ENCODE results near the gene KRT15. TPM values are rescaled to one million over a fixed set of nuclear protein-coding genes. Genes with fewer than 3 reads are reported as not detected.

KRT15 gene
- total and polyA plus RNA-seq, 2 donors (not counting 1 experiment from before 2014, with no cell fraction given), result not detected

GRCh38 chr17:41531993-41532392 is 13.3 kb upstream of the KRT15 start:
- H3K36me3 ChIP-seq (replicated peaks in 1 of 2; ENCODE audit: control extremely low read depth in 1 of 2, control insufficient read depth in 1 of 2, extremely low read depth in 1 of 2, insufficient read depth in 2 of 2, low read length in 1 of 2), result no peaks in the 10 kb centered on the region
- no peak overlapping the region for H2AFZ ChIP-seq (ENCODE audit: insufficient read depth, low read depth, low read length, poor library complexity, severe bottlenecking)
- no peaks in the 10 kb centered on the region for H3K9me3 Mint-ChIP-seq (ENCODE audit: insufficient read depth)
- no peak overlapping the region for H3K4me2 ChIP-seq (replicated peaks; ENCODE audit: low read depth, low read length, poor library complexity, severe bottlenecking)
- peaks cover 13 to 15% of the 10 kb centered on the region in 2 donors for H3K4me1 ChIP-seq (ENCODE audit: control insufficient read depth in 2 of 2, insufficient read depth in 2 of 2, low read length in 2 of 2)
- no peak overlapping the region for H3K27ac Mint-ChIP-seq
- H3K4me1 Mint-ChIP-seq, result peaks cover 9% of the 10 kb centered on the region
- ChIA-PET POLR2A (no interaction called here), CTCF (interaction anchor here (0.6 to 1.7 kb wide), 2 partner anchors 17 to 37 kb away, joined by 3 to 8 read pairs; no protein-coding TSS in a partner anchor)
- H3K4me3 Mint-ChIP-seq, result no peak overlapping the region
- DNase-seq (no peak), ATAC-seq (ENCODE audit: low read depth) (no peak)
- H3K27me3 ChIP-seq (replicated peaks in 1 of 4; ENCODE audit: control extremely low read depth in 1 of 4, control insufficient read depth in 3 of 4, insufficient read depth in 4 of 4, low read length in 3 of 4), result peaks cover 0 to 50% (median 17%) of the 10 kb centered on the region in 4 experiments
- no peaks in the 10 kb centered on the region for H4K20me1 ChIP-seq (ENCODE audit: control insufficient read depth, insufficient read depth, low read length, poor library complexity, severe bottlenecking)
- H3K27ac ChIP-seq (ENCODE audit: low read length in 2 of 2), result no peak overlapping the region
- intact Hi-C loops (cut with micrococcal nuclease), result no loop called here
- H3K27me3 Mint-ChIP-seq, result peaks cover 64% of the 10 kb centered on the region
- H3K4me3 ChIP-seq (ENCODE audit: control extremely low read depth in 1 of 5, extremely low read depth in 1 of 5, insufficient read depth in 1 of 5, low read depth in 2 of 5, low read length in 4 of 5), result no peak overlapping the region
- no peaks in the 10 kb centered on the region for H3K79me2 ChIP-seq (ENCODE audit: control insufficient read depth, insufficient read depth, low read length)
- TF ChIP-seq CTCF (IDR thresholded peaks at IDR 0.05) (no peak), EZH2 (IDR thresholded peaks at IDR 0.05; ENCODE audit: borderline replicate concordance, insufficient read depth, low read depth, low read length, poor library complexity, severe bottlenecking) (no peak)
- no peak overlapping the region for H3K9ac ChIP-seq (ENCODE audit: low read length)
- no CpG with 5 or more reads among the region's 1 CpG for WGBS (ENCODE audit: insufficient coverage)
- H3K9me3 ChIP-seq (ENCODE audit: control extremely low read depth in 1 of 3, control insufficient read depth in 2 of 3, insufficient read depth in 1 of 3, low read length in 2 of 3), result peaks cover 0 to 7% (median 0%) of the 10 kb centered on the region in 3 donors

GRCh38 chr17:41530062-41531048 is 11.7 kb upstream of the KRT15 start:
- no peak overlapping the region for H3K9ac ChIP-seq (ENCODE audit: low read length)
- intact Hi-C loops (cut with micrococcal nuclease), result no loop called here
- DNase-seq, result no peak
- no peaks in the 10 kb centered on the region for H4K20me1 ChIP-seq (ENCODE audit: control insufficient read depth, insufficient read depth, low read length, poor library complexity, severe bottlenecking)
- ChIA-PET CTCF (no interaction called here), POLR2A (no interaction called here)
- H3K9me3 ChIP-seq (ENCODE audit: control extremely low read depth in 1 of 3, control insufficient read depth in 2 of 3, insufficient read depth in 1 of 3, low read length in 2 of 3), result peaks cover 0 to 7% (median 0%) of the 10 kb centered on the region in 3 donors
- H3K9me3 Mint-ChIP-seq (ENCODE audit: insufficient read depth), result no peaks in the 10 kb centered on the region
- H3K27me3 Mint-ChIP-seq, result peaks cover 60% of the 10 kb centered on the region
- TF ChIP-seq CTCF (IDR thresholded peaks at IDR 0.05) (no peak), EZH2 (IDR thresholded peaks at IDR 0.05; ENCODE audit: borderline replicate concordance, insufficient read depth, low read depth, low read length, poor library complexity, severe bottlenecking) (no peak)
- H3K36me3 ChIP-seq (replicated peaks in 1 of 2; ENCODE audit: control extremely low read depth in 1 of 2, control insufficient read depth in 1 of 2, extremely low read depth in 1 of 2, insufficient read depth in 2 of 2, low read length in 1 of 2), result no peaks in the 10 kb centered on the region
- peaks cover 13 to 16% of the 10 kb centered on the region in 2 donors for H3K4me1 ChIP-seq (ENCODE audit: control insufficient read depth in 2 of 2, insufficient read depth in 2 of 2, low read length in 2 of 2)
- H3K79me2 ChIP-seq (ENCODE audit: control insufficient read depth, insufficient read depth, low read length), result no peaks in the 10 kb centered on the region
- H2AFZ ChIP-seq (ENCODE audit: insufficient read depth, low read depth, low read length, poor library complexity, severe bottlenecking), result no peak overlapping the region
- peaks cover 0 to 47% (median 17%) of the 10 kb centered on the region in 4 experiments for H3K27me3 ChIP-seq (replicated peaks in 1 of 4; ENCODE audit: control extremely low read depth in 1 of 4, control insufficient read depth in 3 of 4, insufficient read depth in 4 of 4, low read length in 3 of 4)
- WGBS (ENCODE audit: insufficient coverage), result 92% methylated on average over 2 of the region's 8 CpGs
- no peak overlapping the region for H3K4me3 Mint-ChIP-seq
- H3K4me1 Mint-ChIP-seq, result peaks cover 9% of the 10 kb centered on the region
- no peak overlapping the region for H3K27ac ChIP-seq (ENCODE audit: low read length in 2 of 2)
- H3K27ac Mint-ChIP-seq, result no peak overlapping the region
- H3K4me3 ChIP-seq (ENCODE audit: control extremely low read depth in 1 of 5, extremely low read depth in 1 of 5, insufficient read depth in 1 of 5, low read depth in 2 of 5, low read length in 4 of 5), result no peak overlapping the region
- H3K4me2 ChIP-seq (replicated peaks; ENCODE audit: low read depth, low read length, poor library complexity, severe bottlenecking), result no peak overlapping the region
- no peak for ATAC-seq (ENCODE audit: low read depth)

Measured in B cell (primary cell).